ENCODE data around the gene KLHL42. TPM values are rescaled to one million over a fixed set of nuclear protein-coding genes. Genes with fewer than 3 reads are reported as not detected.

The KLHL42 gene
- total and polyA plus RNA-seq, 10 of the 15 experiments (the other 5 are each of a cell fraction or from before 2014, with no cell fraction given): 2.1 to 18.2 (median 13.1) TPM

- TF ChIP-seq PRDM15 (CRISPR knock-in tag; IDR thresholded peaks at IDR 0.05) (no peak), MTA3 (IDR thresholded peaks at IDR 0.05; ENCODE audit: borderline replicate concordance, low read length) (no peak), CHD1 (IDR thresholded peaks at IDR 0.05; ENCODE audit: low read depth, low read length) (no peak), MTA2 (IDR thresholded peaks at IDR 0.05; ENCODE audit: low read depth) (no peak)
Observed at GRCh38 chr12:27851311-27851710, 71.3 kb downstream of the KLHL42 start (continued).

- Histone ChIP-seq H3K9me3 (replicated peaks; ENCODE audit: control insufficient read depth, insufficient read depth, low read length) (no peaks in the 10 kb centered on the region; the same call in 2 of the 3 replicates), H3K79me2 (ENCODE audit: control insufficient read depth, insufficient read depth, low read length) (no peaks in the 10 kb centered on the region), H3K4me2 (ENCODE audit: control insufficient read depth, insufficient read depth) (no peak overlapping the region), H3K27me3 (replicated peaks in 1 of 2; ENCODE audit: control insufficient read depth in 2 of 2, insufficient read depth in 2 of 2, low read length in 1 of 2) (no peaks in the 10 kb centered on the region), H3K27ac (ENCODE audit: control insufficient read depth, insufficient read depth) (no peak overlapping the region), H3K36me3 (ENCODE audit: control insufficient read depth in 2 of 2, insufficient read depth in 2 of 2, low read length in 1 of 2) (no peaks in the 10 kb centered on the region), H3K4me1 (ENCODE audit: control insufficient read depth, insufficient read depth, low read length) (no peaks in the 10 kb centered on the region), H3K4me3 (no peak overlapping the region), H2AFZ (ENCODE audit: control insufficient read depth, low read depth, low read length) (no peak overlapping the region), H3K9ac (ENCODE audit: control insufficient read depth, insufficient read depth, low read length) (no peak overlapping the region), H4K20me1 (ENCODE audit: control insufficient read depth, insufficient read depth) (no peaks in the 10 kb centered on the region)
- RAD21 ChIA-PET (ENCODE audit: unreplicated experiment): no interaction called here
- in situ Hi-C loops (cut with MboI): no loop called here
- no TSS peak for BruUV-seq (replicated peaks)
- intact Hi-C loops (cut with micrococcal nuclease; ENCODE audit: unreplicated experiment): no loop called here
- POLR2A ChIA-PET: no interaction called here
- DNase-seq (ENCODE audit: low read depth, low spot score) (no peak), FAIRE-seq (no peak), ATAC-seq (no peak)
- TF ChIP-seq NFYB (IDR thresholded peaks at IDR 0.05; ENCODE audit: insufficient read depth, low read depth, low read length): no peak
- TF ChIP-seq MEF2B (IDR thresholded peaks at IDR 0.05; ENCODE audit: partially characterized antibody, poor library complexity, severe bottlenecking): no peak
- TF ChIP-seq KLF5 (IDR thresholded peaks at IDR 0.05; ENCODE audit: partially characterized antibody): no peak
- SMC1A ChIA-PET (ENCODE audit: uncharacterized antibody, unreplicated experiment): interaction anchor here (0.9 kb wide), 1 partner anchor 81 kb away, joined by 3 read pairs; no protein-coding TSS in a partner anchor
- CTCF ChIA-PET: no interaction called here
Observed at GRCh38 chr12:27852117-27852516, 72.1 kb downstream of the KLHL42 start.

Small RNA genes within 50 kb of the gene (small RNA-seq; reads per million reads assigned to genes)
- not detected for gene RF00019
- gene RF02271: not detected

Other genes starting within 250 kb of the KLHL42 start
- 0.22 TPM in 1 of 2 replicates, not detected in the other for gene REP15, start 83.8 kb upstream of the KLHL42 start, total RNA-seq (2014; rRNA removed)
- gene REP15, start 83.8 kb upstream of the KLHL42 start, total RNA-seq (2014; rRNA removed; fragmentation: Illumina TruSeq; extraction: Trizol): 0.14 TPM in 1 of 2 replicates, not detected in the other
- not detected in 2 replicates for gene REP15, start 83.8 kb upstream of the KLHL42 start, total RNA-seq (2021)
- gene REP15, start 83.8 kb upstream of the KLHL42 start, polyA plus RNA-seq (2011; rRNA removed): not detected in 2 replicates
- not detected in 2 replicates for gene REP15, start 83.8 kb upstream of the KLHL42 start, polyA plus RNA-seq (2014; fragmentation: Illumina TruSeq; extraction: Trizol)
- gene REP15, start 83.8 kb upstream of the KLHL42 start, polyA plus RNA-seq (2014; fragmentation: Nextera tagmentation; extraction: Ambion mirVana): not detected
- gene REP15, start 83.8 kb upstream of the KLHL42 start, polyA plus RNA-seq (2014; rRNA removed): not detected in 2 replicates
- not detected for gene REP15, start 83.8 kb upstream of the KLHL42 start, polyA plus RNA-seq (2016; fragmentation: Nextera tagmentation; extraction: Ambion mirVana)
- 50.6 and 63.2 TPM in 2 replicates for gene MRPS35, start 69.4 kb upstream of the KLHL42 start, total RNA-seq (2014; rRNA removed)
- 66.6 and 68.2 TPM in 2 replicates for gene MRPS35, start 69.4 kb upstream of the KLHL42 start, total RNA-seq (2014; rRNA removed; fragmentation: Illumina TruSeq; extraction: Trizol)
- gene MRPS35, start 69.4 kb upstream of the KLHL42 start, total RNA-seq (2021): 43.1 and 45.7 TPM in 2 replicates
- gene MRPS35, start 69.4 kb upstream of the KLHL42 start, polyA plus RNA-seq (2011; rRNA removed): 59.7 and 89.0 TPM in 2 replicates
- 66.0 and 85.1 TPM in 2 replicates for gene MRPS35, start 69.4 kb upstream of the KLHL42 start, polyA plus RNA-seq (2014; fragmentation: Illumina TruSeq; extraction: Trizol)
- 100 to 1,000 TPM in 1 of 2 experiments, 10 to 100 TPM in 1; 87.2 to 111 TPM for gene MRPS35, start 69.4 kb upstream of the KLHL42 start, polyA plus RNA-seq (2014; fragmentation: Nextera tagmentation; extraction: Ambion mirVana)
- 46.1 and 48.2 TPM in 2 replicates for gene MRPS35, start 69.4 kb upstream of the KLHL42 start, polyA plus RNA-seq (2014; rRNA removed)
- 100 to 1,000 TPM; 108 to 109 TPM for gene MRPS35, start 69.4 kb upstream of the KLHL42 start, polyA plus RNA-seq (2016; fragmentation: Nextera tagmentation; extraction: Ambion mirVana)
- not detected in 2 replicates for gene MANSC4, start within 50 bp of the KLHL42 start, total RNA-seq (2014; rRNA removed)
- not detected in 2 replicates for gene MANSC4, start within 50 bp of the KLHL42 start, total RNA-seq (2014; rRNA removed; fragmentation: Illumina TruSeq; extraction: Trizol)
- gene MANSC4, start within 50 bp of the KLHL42 start, total RNA-seq (2021): 0.21 TPM in 1 of 2 replicates, not detected in the other
- gene MANSC4, start within 50 bp of the KLHL42 start, polyA plus RNA-seq (2011; rRNA removed): not detected in 2 replicates
- 0.19 and 0.27 TPM in 2 replicates for gene MANSC4, start within 50 bp of the KLHL42 start, polyA plus RNA-seq (2014; fragmentation: Illumina TruSeq; extraction: Trizol)
- under 1 TPM in 1 of 2 experiments, not detected in 1; 0.18 TPM for gene MANSC4, start within 50 bp of the KLHL42 start, polyA plus RNA-seq (2014; fragmentation: Nextera tagmentation; extraction: Ambion mirVana)
- gene MANSC4, start within 50 bp of the KLHL42 start, polyA plus RNA-seq (2014; rRNA removed): not detected in 2 replicates
- not detected for gene MANSC4, start within 50 bp of the KLHL42 start, polyA plus RNA-seq (2016; fragmentation: Nextera tagmentation; extraction: Ambion mirVana)
- not detected in 2 replicates for gene PTHLH, start 192.5 kb downstream of the KLHL42 start, total RNA-seq (2014; rRNA removed)
- gene PTHLH, start 192.5 kb downstream of the KLHL42 start, total RNA-seq (2014; rRNA removed; fragmentation: Illumina TruSeq; extraction: Trizol): not detected in 2 replicates
- gene PTHLH, start 192.5 kb downstream of the KLHL42 start, total RNA-seq (2021): not detected in 2 replicates
- 0.08 and 0.12 TPM in 2 replicates for gene PTHLH, start 192.5 kb downstream of the KLHL42 start, polyA plus RNA-seq (2011; rRNA removed)
- not detected in 2 replicates for gene PTHLH, start 192.5 kb downstream of the KLHL42 start, polyA plus RNA-seq (2014; fragmentation: Illumina TruSeq; extraction: Trizol)
- gene PTHLH, start 192.5 kb downstream of the KLHL42 start, polyA plus RNA-seq (2014; fragmentation: Nextera tagmentation; extraction: Ambion mirVana): not detected
- 0.12 TPM in 1 of 2 replicates, not detected in the other for gene PTHLH, start 192.5 kb downstream of the KLHL42 start, polyA plus RNA-seq (2014; rRNA removed)
- not detected for gene PTHLH, start 192.5 kb downstream of the KLHL42 start, polyA plus RNA-seq (2016; fragmentation: Nextera tagmentation; extraction: Ambion mirVana)